H1 (cell line): Measurements from ENCODE around the gene CD28. TPM values are rescaled to one million over a fixed set of nuclear protein-coding genes. Genes with fewer than 3 reads are reported as not detected.

Source experiments
- CTCF ChIA-PET: fragments of 300-600 bp; sonication (Branson Sonifier 250); formaldehyde crosslinking; loops from one replicate; lab custom pipeline; 2021; ENCODE audit not compliant: partially characterized antibody; lab: Charles Lee
- POLR2A ChIA-PET: fragments of 300-600 bp; sonication (Branson Sonifier 250); formaldehyde crosslinking; loops from one replicate; lab custom pipeline; 2021; ENCODE audit warnings: inconsistent platforms; ENCODE audit not compliant: partially characterized antibody; lab: Charles Lee
- DNase-seq, 2 experiments: peaks; one replicate each; pipeline versions ENCODE4 v3.0.0 to v3.0.0-alpha.2; 2010 to 2022; ENCODE audit warnings: low spot score in 2 of 2, low read depth in 1 of 2, mixed read lengths in 1 of 2
- FAIRE-seq: peaks from 2 replicates; lab custom pipeline; 2011; peaks lifted over from hg19 to GRCh38; lab: Jason Lieb, UNC
- H2AFZ ChIP-seq: 2 replicates; pipeline ENCODE4 v1.8.1; 2012; ENCODE audit warnings: low read length, inconsistent platforms
- H2AK5ac ChIP-seq: 2 replicates; pipeline ENCODE4 v1.6.1; 2013; ENCODE audit warnings: low read depth, low read length
- H2BK120ac ChIP-seq: replicated peaks from 2 replicates; pipeline ENCODE3; 2013; ENCODE audit warnings: low read depth, low read length, inconsistent platforms
- H2BK12ac ChIP-seq: 2 replicates; pipeline ENCODE4 v1.6.1; 2013; ENCODE audit warnings: low read depth, low read length
- H2BK15ac ChIP-seq: 2 replicates; pipeline ENCODE4 v1.6.1; 2013; ENCODE audit warnings: low read length
- H2BK20ac ChIP-seq: 2 replicates; pipeline ENCODE4 v1.6.1; 2013; ENCODE audit warnings: low read length
- H2BK5ac ChIP-seq: 2 replicates; pipeline ENCODE4 v1.6.1; 2013; ENCODE audit warnings: low read depth, low read length
- H3K14ac ChIP-seq: 2 replicates; pipeline ENCODE4 v1.6.1; 2013; ENCODE audit warnings: inconsistent platforms; ENCODE audit not compliant: insufficient read length
- H3K18ac ChIP-seq: 2 replicates; pipeline ENCODE4 v1.6.1; 2013; ENCODE audit warnings: low read length; ENCODE audit errors: extremely low read depth
- H3K23ac ChIP-seq: 2 replicates; pipeline ENCODE4 v1.6.1; 2013; ENCODE audit warnings: inconsistent platforms; ENCODE audit not compliant: insufficient read length
- H3K23me2 ChIP-seq: 2 replicates; pipeline ENCODE4 v1.6.1; 2013; ENCODE audit warnings: low read depth, low read length
- H3K27ac ChIP-seq: 2 replicates; pipeline ENCODE4 v1.6.1; 2011; ENCODE audit warnings: low read depth, low read length, inconsistent platforms
- H3K27me3 ChIP-seq, 4 experiments: replicated peaks in 1 of 4; 1 replicate in 1 of 4; 2 replicates in 3 of 4; pipeline versions ENCODE4 v1.6.1 to v1.8.1; 2011 to 2013; ENCODE audit warnings: low read length in 3 of 4, mild to moderate bottlenecking in 3 of 4, inconsistent platforms in 2 of 4, mixed read lengths in 2 of 4, moderate library complexity in 1 of 4; ENCODE audit not compliant: control insufficient read depth in 3 of 4, insufficient read depth in 3 of 4; ENCODE audit errors: extremely low read depth in 1 of 4
- H3K36me3 ChIP-seq, 4 experiments: 2 replicates each; pipeline versions ENCODE4 v1.6.1 to v1.8.1; 2011 to 2013; ENCODE audit warnings: mild to moderate bottlenecking in 4 of 4, low read length in 3 of 4, moderate library complexity in 2 of 4, control low read depth in 1 of 4, inconsistent platforms in 1 of 4; ENCODE audit not compliant: insufficient read depth in 4 of 4, control insufficient read depth in 2 of 4
- H3K4ac ChIP-seq: replicated peaks from 2 replicates; pipeline ENCODE3; 2013; ENCODE audit warnings: low read length, low read depth, mixed read lengths, inconsistent platforms; ENCODE audit not compliant: insufficient read length
- H3K4me1 ChIP-seq, 4 experiments: replicated peaks in 1 of 4; 1 replicate in 1 of 4; 2 replicates in 3 of 4; pipeline versions ENCODE4 v1.6.1 to v1.8.1; 2011 to 2013; ENCODE audit warnings: low read length in 3 of 4, inconsistent platforms in 2 of 4, mixed read lengths in 1 of 4; ENCODE audit not compliant: insufficient read depth in 4 of 4, control insufficient read depth in 3 of 4
- H3K4me2 ChIP-seq, 2 experiments: 2 replicates each; pipeline versions ENCODE4 v1.6.1 to v1.8.1; 2011 to 2013; ENCODE audit warnings: low read depth in 2 of 2, low read length in 2 of 2, control low read depth in 1 of 2, inconsistent platforms in 1 of 2, mild to moderate bottlenecking in 1 of 2; ENCODE audit not compliant: insufficient read depth in 1 of 2
- H3K4me3 ChIP-seq, 4 experiments: fragments of 200-600, 300-600 bp in 1 of 4; sonication (generic), shearing (Covaris generic), sonication (Bioruptor Twin) in 1 of 4; 2 replicates each; pipeline versions ENCODE4 v1.5.1 to v1.8.1; 2011 to 2016; ENCODE audit warnings: low read length in 4 of 4, low read depth in 3 of 4, control low read depth in 2 of 4, inconsistent platforms in 2 of 4, mild to moderate bottlenecking in 2 of 4, mixed read lengths in 1 of 4, moderate library complexity in 1 of 4; ENCODE audit not compliant: insufficient read depth in 2 of 4; ENCODE audit errors: extremely low read depth in 1 of 4
- H3K56ac ChIP-seq: replicated peaks from 2 replicates; pipeline ENCODE3; 2013; ENCODE audit warnings: low read depth, mild to moderate bottlenecking, mixed read lengths, low read length, inconsistent platforms; ENCODE audit not compliant: insufficient read length
- H3K79me1 ChIP-seq: 2 replicates; pipeline ENCODE4 v1.6.1; 2013; ENCODE audit warnings: low read depth, low read length, control low read depth
- H3K79me2 ChIP-seq, 2 experiments: 2 replicates each; pipeline versions ENCODE4 v1.6.1 to v1.8.1; 2012 to 2013; ENCODE audit warnings: low read length in 2 of 2, mild to moderate bottlenecking in 2 of 2, inconsistent platforms in 1 of 2; ENCODE audit not compliant: insufficient read depth in 2 of 2, control insufficient read depth in 1 of 2
- H3K9ac ChIP-seq, 4 experiments: replicated peaks in 1 of 4; 1 replicate in 1 of 4; 2 replicates in 3 of 4; pipeline versions ENCODE4 v1.6.1 to v1.8.1; 2011 to 2013; ENCODE audit warnings: low read depth in 3 of 4, low read length in 3 of 4, control low read depth in 2 of 4, mild to moderate bottlenecking in 2 of 4, moderate library complexity in 2 of 4, inconsistent platforms in 1 of 4; ENCODE audit errors: extremely low read depth in 1 of 4
- H3K9me3 ChIP-seq, 2 experiments: 2 replicates each; pipeline versions ENCODE4 v1.6.1 to v1.8.1; 2012 to 2013; ENCODE audit warnings: mild to moderate bottlenecking in 2 of 2, moderate library complexity in 2 of 2, control low read depth in 1 of 2, inconsistent platforms in 1 of 2, low read depth in 1 of 2, low read length in 1 of 2, mixed read lengths in 1 of 2; ENCODE audit not compliant: insufficient read depth in 2 of 2
- H4K20me1 ChIP-seq, 2 experiments: replicated peaks in 1 of 2; 2 replicates each; pipeline versions ENCODE3 to v1.8.1; 2011 to 2013; ENCODE audit warnings: inconsistent platforms in 2 of 2, low read length in 2 of 2, mild to moderate bottlenecking in 1 of 2; ENCODE audit not compliant: insufficient read depth in 2 of 2, control insufficient read depth in 1 of 2
- H4K5ac ChIP-seq: 2 replicates; pipeline ENCODE4 v1.6.1; 2013; ENCODE audit warnings: low read length, low read depth, mixed read lengths, inconsistent platforms; ENCODE audit not compliant: insufficient read length
- H4K8ac ChIP-seq: 2 replicates; pipeline ENCODE4 v1.8.0; 2013; ENCODE audit warnings: mild to moderate bottlenecking, moderate library complexity, low read length, inconsistent platforms; ENCODE audit not compliant: insufficient read depth; ENCODE audit errors: extremely low read depth
- H4K91ac ChIP-seq: replicated peaks from 2 replicates; pipeline ENCODE3; 2013; ENCODE audit warnings: low read length, mixed read lengths, inconsistent platforms; ENCODE audit not compliant: insufficient read length
- WGBS, 2 experiments: shearing (Covaris generic) in 1 of 2; methylation state at CpG; one replicate each; pipeline versions ENCODE4 v1.1.6 to v1.1.7; 2013 to 2015; ENCODE audit warnings: low lambda C conversion rate in 2 of 2, mixed read lengths in 2 of 2, inconsistent platforms in 1 of 2, low coverage in 1 of 2, missing lambda C conversion rate in 1 of 2; ENCODE audit not compliant: insufficient replicate concordance in 2 of 2, insufficient coverage in 1 of 2, insufficient read length in 1 of 2; ENCODE audit errors: extremely low coverage in 1 of 2, missing lambda C conversion rate in 1 of 2; 5-methylcytosine and 5-hydroxymethylcytosine counted together
- polyA plus RNA-seq, 7 experiments: library from polyadenylated mRNA; depleted of rRNA in 3 of 7; stranded (reverse) in 5 of 7; unstranded in 2 of 7; fragments of >200 nt in 5 of 7; fragments of 200-250 nt in 2 of 7; gene quantifications; 1 replicate in 5 of 7; 2 replicates in 1 of 7; 4 replicates in 1 of 7; pipeline versions ENCODE4 v1.2.1 to v1.2.3, GENCODE V29; 2011 to 2013; ENCODE audit warnings: missing spikeins in 2 of 7, mixed read lengths in 2 of 7
- total RNA-seq: library from RNA; stranded (reverse); fragmentation: NEBNext Ultra II Directional; extraction: Animal tissue kit (Norgen Biotek cat#: 25700); gene quantifications from 2 replicates; pipeline ENCODE4 v1.2.1, GENCODE V29; 2021

CD28 gene
- total and polyA plus RNA-seq, 2 of the 8 experiments (the other 6 are each of a cell fraction or from before 2014, with no cell fraction given) = not detected

DNA sequence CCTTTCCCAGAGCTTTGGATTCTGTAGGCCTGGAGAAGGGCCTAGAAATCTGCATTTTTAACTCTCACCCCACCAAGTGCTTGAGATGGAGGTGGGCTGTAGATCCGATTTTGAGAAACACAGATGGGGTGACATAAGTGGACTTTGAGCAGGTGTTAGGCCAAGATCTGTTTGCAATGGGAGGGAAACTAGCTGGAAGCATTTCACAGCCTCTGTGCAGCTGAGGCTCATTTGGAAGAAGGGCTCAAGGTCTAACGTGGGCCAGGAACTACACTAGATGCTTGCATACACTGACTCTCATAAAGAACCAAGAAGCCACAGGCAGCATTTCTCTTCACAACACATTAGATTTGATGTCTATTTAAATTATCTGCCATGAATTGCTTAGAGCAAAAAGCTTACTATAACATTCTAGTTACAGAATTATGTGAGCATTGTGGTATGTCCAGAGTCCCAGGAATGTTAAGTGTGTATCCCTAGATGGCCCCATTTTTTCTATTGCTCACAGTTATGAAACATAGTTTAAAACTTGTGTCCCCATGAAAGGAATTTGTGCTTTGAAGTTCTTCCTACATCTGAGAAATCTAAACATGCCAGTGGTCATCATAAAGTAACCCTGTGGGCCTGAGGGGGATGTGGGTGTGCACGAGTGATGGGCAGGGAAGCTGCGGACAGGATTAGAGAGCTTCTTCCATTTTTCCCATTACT is 77.2 kb downstream of the CD28 start:
- Histone ChIP-seq H3K56ac (no peak overlapping the region), H3K9me3 (no peaks in the 10 kb centered on the region; a peak in 1 of 4 replicates), H3K79me2 (no peaks in the 10 kb centered on the region), H2BK20ac (no peak overlapping the region), H4K91ac (no peak overlapping the region), H3K27me3 (no peaks in the 10 kb centered on the region), H3K27ac (no peak overlapping the region), H3K9ac (no peak overlapping the region), H3K4me2 (no peak overlapping the region), H2BK120ac (no peak overlapping the region), H3K23ac (no peak overlapping the region), H3K4ac (no peak overlapping the region), H3K23me2 (no peaks in the 10 kb centered on the region), H3K79me1 (no peaks in the 10 kb centered on the region), H4K8ac (no peak overlapping the region; the same call in 1 of the 2 replicates), H4K5ac (no peak overlapping the region), H3K36me3 (no peaks in the 10 kb centered on the region), H2BK15ac (no peak overlapping the region), H4K20me1 (no peaks in the 10 kb centered on the region), H3K4me3 (no peak overlapping the region), H3K18ac (no peak overlapping the region), H3K14ac (no peak overlapping the region), H3K4me1 (peaks cover 0 to 3% (median 0%) of the 10 kb centered on the region in 4 experiments; a peak in 2 of 7 replicates), H2AK5ac (no peak overlapping the region), H2BK12ac (no peak overlapping the region), H2BK5ac (no peak overlapping the region), H2AFZ (no peak overlapping the region)
- FAIRE-seq (no peak), DNase-seq (no peak)
- WGBS, 2 experiments = 94% methylated on average over 4 of the region's 4 CpGs; no CpG with 5 or more reads in 1 of the 2 experiments
- ChIA-PET POLR2A (no interaction called here), CTCF (interaction anchor here (0.7 to 4.8 kb wide), 18 partner anchors 8 to 299 kb away, joined by 3 to 27 read pairs (median 4); no protein-coding TSS in a partner anchor)
